Stomach (tissue), 9 donors: ENCODE results near the gene METTL4. TPM values are rescaled to one million over a fixed set of nuclear protein-coding genes. Genes with fewer than 3 reads are reported as not detected.
A peak's percentile ranks its signal among the peaks of the same experiment; 100 is the strongest.

Experiments used
- DNase-seq, 2 donors: peaks; one replicate each; pipeline versions ENCODE4 v3.0.0 to v3.0.0-alpha.2; 2013 to 2019
- H3K27ac ChIP-seq, 5 donors: fragments of 200-600 bp in 4 of 5; sonication (generic) in 4 of 5; one replicate each; pipeline ENCODE4 v1.5.1; 2013 to 2019; ENCODE audit warnings: mild to moderate bottlenecking in 1 of 5, moderate library complexity in 1 of 5
- H3K27me3 ChIP-seq, 3 donors: fragments of 200-600 bp; sonication (generic); one replicate each; pipeline ENCODE4 v1.5.1; 2017 to 2019; ENCODE audit warnings: mixed run types in 1 of 3
- H3K36me3 ChIP-seq, 4 donors: fragments of 200-600 bp; sonication (generic); 1 replicate in 3 of 4; 2 replicates in 1 of 4; pipeline ENCODE4 v1.5.1; 2016 to 2019
- H3K4me1 ChIP-seq, 4 donors: fragments of 200-600 bp; sonication (generic); one replicate each; pipeline ENCODE4 v1.5.1; 2016 to 2019
- H3K4me3 ChIP-seq, 4 donors: fragments of 200-600 bp; sonication (generic) in 3 of 4; one replicate each; pipeline ENCODE4 v1.5.1; 2016 to 2019; ENCODE audit warnings: mild to moderate bottlenecking in 1 of 4
- H3K9me3 ChIP-seq, 4 donors: fragments of 200-600 bp; sonication (generic); one replicate each; pipeline ENCODE4 v1.5.1; 2016 to 2019
- EP300 ChIP-seq: sonication (generic); formaldehyde crosslinking; IDR thresholded peaks from one replicate; pipeline ENCODE4 v1.6.1; 2017; ENCODE audit warnings: antibody characterized with exemption
- POLR2A ChIP-seq, 4 donors: fragments of 450-650 bp; IDR thresholded peaks; one replicate each; pipeline ENCODE4 v1.6.1; 2016; ENCODE audit warnings: antibody characterized with exemption in 4 of 4, control low read depth in 2 of 4, mild to moderate bottlenecking in 1 of 4, moderate library complexity in 1 of 4
- POLR2AphosphoS5 ChIP-seq, 3 donors: sonication (generic); formaldehyde crosslinking; IDR thresholded peaks; one replicate each; pipeline ENCODE4 v1.6.1; 2016; ENCODE audit warnings: antibody characterized with exemption in 3 of 3
- WGBS, 5 donors: extraction: QIAGEN DNeasy Blood & Tissue Kit in 3 of 5; methylation state at CpG; one replicate each; pipeline versions ENCODE4 v1.1.5 to v1.1.7; 2013 to 2018; 5-methylcytosine and 5-hydroxymethylcytosine counted together
- intact Hi-C: fragments of 100-400 bp; cut with DNase I; formaldehyde crosslinking; loops from one replicate; pipeline ENCODE4 v1.15.1; 2023; ENCODE audit warnings: low total_unique reads
- polyA plus RNA-seq, 3 donors: library from polyadenylated mRNA; stranded (reverse); fragments of 200-250 nt; gene quantifications; one replicate each; pipeline ENCODE4 v1.2.3, GENCODE V29; 2013
- total RNA-seq, 5 donors: library from RNA; depleted of rRNA; stranded (reverse); fragments of >200 nt; gene quantifications; one replicate each; pipeline versions ENCODE4 v1.1.0 to v1.2.3, GENCODE V29; 2014 to 2016
- TF ChIP-seq, protein P1 (sequence below), 7 experiments: fragments of 450-650 bp in 4 of 7; fragments of 200-600 bp in 3 of 7; sonication (generic) in 3 of 7; IDR thresholded peaks; one replicate each; pipeline ENCODE4 v1.5.1; 2016 to 2019; ENCODE audit warnings: antibody characterized with exemption in 7 of 7, control low read depth in 2 of 7, mild to moderate bottlenecking in 1 of 7
- donor health status: healthy with polysubstance abuse.
- donor health status: Bipolar disorder and iron deficiency.
- donor health status: healthy.

METTL4 gene
- total and polyA plus RNA-seq, 8 donors: 0.89 to 17.1 (median 4.2) TPM

DNA sequence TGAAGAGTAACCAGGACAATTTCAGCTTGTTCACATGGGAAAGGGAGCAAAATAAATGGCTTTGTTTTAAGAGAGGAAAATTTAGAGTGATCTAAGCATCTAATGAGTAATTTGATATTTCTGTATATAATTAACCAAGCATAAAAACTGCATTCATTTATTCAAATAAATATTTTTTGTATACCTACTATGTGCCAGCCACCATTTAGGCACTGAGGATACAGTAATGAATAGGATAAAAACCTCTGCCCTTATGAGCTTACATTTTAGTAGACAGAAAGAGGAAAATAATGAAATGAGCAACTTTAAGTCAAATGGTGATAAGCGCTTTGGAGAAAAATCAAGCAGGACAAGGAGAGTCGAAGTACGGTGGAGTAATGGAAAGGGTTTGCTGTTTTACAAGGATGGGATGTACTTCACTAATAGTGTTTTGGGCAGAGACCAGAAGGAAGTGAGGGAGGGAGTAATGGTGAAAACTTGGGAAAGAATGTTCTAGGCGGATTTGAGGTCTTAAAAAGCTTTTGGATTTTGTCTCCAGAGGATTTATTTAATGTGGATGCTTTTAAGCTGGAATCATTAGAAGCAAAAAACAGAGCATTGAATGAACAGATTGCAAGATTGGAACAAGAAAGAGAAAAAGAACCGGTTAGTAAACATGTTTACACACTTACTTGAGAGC is 17.5 kb upstream of the METTL4 start:
- Histone ChIP-seq H3K4me1 (peaks cover 0 to 10% (median 0%) of the 10 kb centered on the region in 4 donors), H3K27me3 (no peaks in the 10 kb centered on the region), H3K36me3 (peaks cover 0 to 4% (median 0%) of the 10 kb centered on the region in 4 donors), H3K27ac (peak overlapping the region in 3 of 5 donors; percentile 33 to 66 (median 50)), H3K4me3 (no peak overlapping the region), H3K9me3 (no peaks in the 10 kb centered on the region)
- DNase-seq: peak in 1 of 2 donors; percentile 29
- intact Hi-C loops: no loop called here
- TF ChIP-seq POLR2A (IDR thresholded peaks at IDR 0.05) (no peak), POLR2AphosphoS5 (IDR thresholded peaks at IDR 0.05) (no peak), EP300 (no peak)
- TF ChIP-seq, protein P1, sequence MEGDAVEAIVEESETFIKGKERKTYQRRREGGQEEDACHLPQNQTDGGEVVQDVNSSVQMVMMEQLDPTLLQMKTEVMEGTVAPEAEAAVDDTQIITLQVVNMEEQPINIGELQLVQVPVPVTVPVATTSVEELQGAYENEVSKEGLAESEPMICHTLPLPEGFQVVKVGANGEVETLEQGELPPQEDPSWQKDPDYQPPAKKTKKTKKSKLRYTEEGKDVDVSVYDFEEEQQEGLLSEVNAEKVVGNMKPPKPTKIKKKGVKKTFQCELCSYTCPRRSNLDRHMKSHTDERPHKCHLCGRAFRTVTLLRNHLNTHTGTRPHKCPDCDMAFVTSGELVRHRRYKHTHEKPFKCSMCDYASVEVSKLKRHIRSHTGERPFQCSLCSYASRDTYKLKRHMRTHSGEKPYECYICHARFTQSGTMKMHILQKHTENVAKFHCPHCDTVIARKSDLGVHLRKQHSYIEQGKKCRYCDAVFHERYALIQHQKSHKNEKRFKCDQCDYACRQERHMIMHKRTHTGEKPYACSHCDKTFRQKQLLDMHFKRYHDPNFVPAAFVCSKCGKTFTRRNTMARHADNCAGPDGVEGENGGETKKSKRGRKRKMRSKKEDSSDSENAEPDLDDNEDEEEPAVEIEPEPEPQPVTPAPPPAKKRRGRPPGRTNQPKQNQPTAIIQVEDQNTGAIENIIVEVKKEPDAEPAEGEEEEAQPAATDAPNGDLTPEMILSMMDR (IDR thresholded peaks at IDR 0.05): no peak
- 66 to 80% (median 71%) methylated on average over 5 of the region's 5 CpGs for WGBS, 5 donors

DNA sequence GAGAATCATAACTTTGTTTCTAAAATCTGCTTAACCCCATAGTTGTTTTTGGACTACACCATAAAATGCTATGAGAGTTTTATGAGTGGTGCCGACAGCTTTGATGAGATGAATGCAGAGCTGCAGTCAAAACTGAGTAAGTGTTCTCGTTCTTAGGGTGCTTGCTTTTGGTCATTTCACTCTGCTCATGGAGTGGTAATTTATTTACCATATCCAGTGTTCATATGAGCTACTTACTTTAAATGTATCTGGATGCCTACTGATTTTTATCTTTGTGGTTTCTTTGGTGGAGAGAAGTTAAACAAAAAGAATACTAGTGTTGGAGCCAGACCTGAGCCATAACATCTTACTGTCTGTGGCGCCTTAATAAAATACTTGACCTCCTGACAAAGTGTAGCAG is 16.5 kb upstream of the METTL4 start:
- Histone ChIP-seq H3K9me3 (no peaks in the 10 kb centered on the region), H3K36me3 (peaks cover 0 to 4% (median 0%) of the 10 kb centered on the region in 4 donors), H3K27me3 (no peaks in the 10 kb centered on the region), H3K27ac (no peak overlapping the region), H3K4me3 (no peak overlapping the region), H3K4me1 (peaks cover 0 to 10% (median 0%) of the 10 kb centered on the region in 4 donors)
- intact Hi-C loops: no loop called here
- no peak for DNase-seq
- no peak for TF ChIP-seq POLR2A (IDR thresholded peaks at IDR 0.05)
- TF ChIP-seq, protein P1 (IDR thresholded peaks at IDR 0.05): no peak
- WGBS, 5 donors: 88 to 97% (median 92%) methylated on average over 3 of the region's 3 CpGs

DNA sequence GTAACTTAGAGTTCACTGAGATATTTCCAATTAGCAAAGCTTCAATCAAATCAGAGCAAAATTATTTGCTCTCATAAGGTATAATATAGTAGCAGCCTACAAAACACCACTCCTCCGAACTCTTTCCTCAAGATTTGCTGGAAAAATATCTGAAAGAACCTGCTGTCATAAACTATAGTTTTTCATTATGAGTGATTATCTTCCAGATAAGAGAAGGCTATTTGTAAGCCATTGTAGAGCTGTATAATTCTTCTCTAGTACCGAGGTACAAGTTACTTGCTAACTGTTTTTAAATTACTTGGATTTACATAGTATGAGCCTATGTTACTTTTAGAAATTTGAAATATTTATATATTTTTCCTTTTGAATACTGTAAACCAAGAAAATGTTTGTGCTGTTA is 2.1 kb upstream of the METTL4 start:
- Histone ChIP-seq H3K27me3 (no peaks in the 10 kb centered on the region), H3K27ac (no peak overlapping the region), H3K4me1 (peaks cover 9 to 43% (median 25%) of the 10 kb centered on the region in 4 donors), H3K36me3 (no peaks in the 10 kb centered on the region), H3K9me3 (no peaks in the 10 kb centered on the region), H3K4me3 (no peak overlapping the region)
- DNase-seq: no peak
- TF ChIP-seq, protein P1 (IDR thresholded peaks at IDR 0.05): no peak
- TF ChIP-seq POLR2A (IDR thresholded peaks at IDR 0.05) (no peak), EP300 (no peak), POLR2AphosphoS5 (IDR thresholded peaks at IDR 0.05) (no peak)
- intact Hi-C loops: loop anchor here (10.0 kb wide), 1 partner anchor 81 kb away; the partner anchor contains the start of gene SMCHD1
- WGBS, 5 donors: 29 to 58% (median 35%) methylated on average over 2 of the region's 2 CpGs

DNA sequence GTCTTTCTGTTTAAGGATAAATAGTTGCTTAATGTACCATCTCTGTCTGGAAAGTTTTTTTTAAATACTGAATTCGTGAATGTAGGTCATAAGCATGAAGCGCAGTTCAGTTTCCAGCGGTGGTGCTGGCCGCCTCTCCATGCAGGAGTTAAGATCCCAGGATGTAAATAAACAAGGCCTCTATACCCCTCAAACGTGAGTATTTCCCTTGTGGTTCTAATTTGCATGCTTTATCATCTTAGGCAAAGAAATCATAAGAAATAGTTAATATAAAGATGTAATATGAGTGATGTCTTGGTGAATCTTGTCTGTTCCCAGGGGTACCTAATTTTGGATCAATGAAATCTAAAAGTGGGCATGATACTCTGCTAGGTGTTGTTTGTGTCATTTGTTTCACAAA is 1.6 kb upstream of the METTL4 start:
- H3K27me3 ChIP-seq: no peaks in the 10 kb centered on the region
- no peak for DNase-seq
- TF ChIP-seq, protein P1 (IDR thresholded peaks at IDR 0.05): no peak
- TF ChIP-seq EP300 (no peak), POLR2A (IDR thresholded peaks at IDR 0.05) (no peak), POLR2AphosphoS5 (IDR thresholded peaks at IDR 0.05) (no peak)
- H3K4me1 ChIP-seq: peaks cover 9 to 43% (median 25%) of the 10 kb centered on the region in 4 donors
- intact Hi-C loops: loop anchor here (10.0 kb wide), 1 partner anchor 82 kb away; the partner anchor contains the start of gene SMCHD1
- H3K27ac ChIP-seq: no peak overlapping the region
- H3K36me3 ChIP-seq: no peaks in the 10 kb centered on the region
- H3K9me3 ChIP-seq: no peaks in the 10 kb centered on the region
- H3K4me3 ChIP-seq: no peak overlapping the region
- WGBS, 5 donors: 31 to 44% (median 33%) methylated on average over 5 of the region's 5 CpGs
